NK-92 (cell line): ENCODE results near the gene DFFB.

Source experiments
- DNase-seq: peaks from one replicate; lab custom pipeline; 2025; ENCODE audit not compliant: unreplicated experiment; lab: John Stamatoyannopoulos, UW

The DFFB gene

GRCh38 chr1:3828391-3828790 lies 28.9 kb upstream of the DFFB start:
- no peak for DNase-seq

GRCh38 chr1:3831689-3832088 lies 25.6 kb upstream of the DFFB start:
- DNase-seq = no peak

GRCh38 chr1:3834701-3835100 lies 22.6 kb upstream of the DFFB start:
- DNase-seq = no peak

GRCh38 chr1:3836421-3836820 lies 20.9 kb upstream of the DFFB start:
- no peak for DNase-seq

- no peak for DNase-seq
These were observed 20.1 kb upstream of the DFFB start for GRCh38 chr1:3837200-3837599.

- no peak for DNase-seq
These were observed 19.6 kb upstream of the DFFB start for GRCh38 chr1:3837685-3838084.

GRCh38 chr1:3838788-3839187 lies 18.5 kb upstream of the DFFB start:
- DNase-seq = no peak

- DNase-seq = no peak
These were observed 15.8 kb upstream of the DFFB start for GRCh38 chr1:3841491-3841890.

GRCh38 chr1:3842912-3843311 lies 14.4 kb upstream of the DFFB start:
- no peak for DNase-seq

GRCh38 chr1:3846541-3846940 lies 10.7 kb upstream of the DFFB start:
- no peak for DNase-seq

GRCh38 chr1:3847081-3847480 lies 10.2 kb upstream of the DFFB start:
- DNase-seq = no peak

- no peak for DNase-seq
These were observed 6.4 kb upstream of the DFFB start for GRCh38 chr1:3850857-3851256.

- DNase-seq = no peak
These were observed 6.0 kb upstream of the DFFB start for GRCh38 chr1:3851292-3851691.

- DNase-seq = no peak
These were observed 5.2 kb upstream of the DFFB start for GRCh38 chr1:3852091-3852490.

GRCh38 chr1:3852711-3853485 lies 4.4 kb upstream of the DFFB start:
- no peak for DNase-seq

- no peak for DNase-seq
These were observed 484 bp downstream of the DFFB start for GRCh38 chr1:3857791-3858129.

- no peak for DNase-seq
These were observed 1.1 kb downstream of the DFFB start for GRCh38 chr1:3858231-3858981.

GRCh38 chr1:3863231-3863935 lies 6.1 kb downstream of the DFFB start:
- no peak for DNase-seq

- no peak for DNase-seq
These were observed 7.6 kb downstream of the DFFB start for GRCh38 chr1:3864884-3865283.

- no peak for DNase-seq
These were observed 8.4 kb downstream of the DFFB start for GRCh38 chr1:3865606-3866160.

GRCh38 chr1:3868464-3869006 lies 11.3 kb downstream of the DFFB start:
- no peak for DNase-seq
